Pancreas (tissue), 10 donors: ENCODE measurements around the gene SULF2. TPM values are rescaled to one million over a fixed set of nuclear protein-coding genes. Genes with fewer than 3 reads are reported as not detected.

Experiments
- ATAC-seq, 4 donors: fragments of 200-7000 bp; cut with Tn5 transposase; one replicate each; pipeline versions ENCODE4 v1.8.0 to v1.9.1; 2020; ENCODE audit warnings: mild to moderate bottlenecking in 4 of 4, moderate library complexity in 4 of 4
- DNase-seq, 6 donors: peaks; one replicate each; pipeline ENCODE4 v3.0.0-alpha.2; 2020
- FAIRE-seq: peaks from 2 replicates; lab custom pipeline; 2012; peaks lifted over from hg19 to GRCh38; lab: Jason Lieb, UNC
- H3K27ac ChIP-seq, 4 donors: fragments of 200-600 bp; sonication (generic); 1 replicate in 3 of 4; 2 replicates in 1 of 4; pipeline versions ENCODE4 v1.5.0 to v1.8.0; 2020
- H3K27me3 ChIP-seq, 4 donors: fragments of 200-600 bp; one replicate each; pipeline ENCODE4 v1.8.0; 2021
- H3K36me3 ChIP-seq, 3 donors: fragments of 200-600 bp; sonication (generic) in 1 of 3; one replicate each; pipeline versions ENCODE4 v1.5.0 to v1.8.0; 2020 to 2021
- H3K4me1 ChIP-seq, 3 donors: fragments of 200-600 bp; one replicate each; pipeline ENCODE4 v1.8.0; 2021
- H3K4me3 ChIP-seq, 4 donors: fragments of 200-600 bp; sonication (generic) in 2 of 4; one replicate each; pipeline versions ENCODE4 v1.5.0 to v1.8.0; 2020 to 2021
- H3K9me3 ChIP-seq, 4 donors: fragments of 200-600 bp; one replicate each; pipeline ENCODE4 v1.8.0; 2021
- CTCF ChIP-seq, 4 donors: fragments of 200-600 bp; sonication (generic) in 3 of 4; IDR thresholded peaks; one replicate each; pipeline versions ENCODE4 v1.5.0 to v1.8.0; 2021; ENCODE audit warnings: antibody characterized with exemption in 4 of 4
- WGBS, 2 donors: extraction: QIAGEN DNeasy Blood & Tissue Kit; methylation state at CpG; one replicate each; pipeline ENCODE4 v1.1.7; 2013; 5-methylcytosine and 5-hydroxymethylcytosine counted together
- intact Hi-C, 3 donors: fragments of 100-400 bp; cut with DNase I; formaldehyde crosslinking; loops; one replicate each; pipeline versions ENCODE4 v1.11.1 to v1.14.2; 2022
- polyA plus RNA-seq, 2 donors: library from polyadenylated mRNA; stranded (reverse); fragments of 200-250 nt; gene quantifications; one replicate each; pipeline ENCODE4 v1.2.3, GENCODE V29; 2013
- total RNA-seq, 6 donors: library from RNA; stranded (reverse); fragmentation: NEBNext Ultra II Directional in 4 of 6; extraction: Animal tissue kit (Norgen Biotek cat#: 25700) in 4 of 6; gene quantifications; one replicate each; pipeline versions ENCODE4 v1.2.1 to v1.2.4, GENCODE V29; 2021 to 2023
- donor health status: healthy with polysubstance abuse.
- donor health status: DM: no; HTN: no; CAD: no; lungs with moderate emphysema.
- donor health status: DM: no; HTN: no; CAD: no.
- donor health status: control.
- donor health status: control.
- donor health status: Bipolar disorder and iron deficiency.
- donor health status: DM: yes; HTN: yes; CAD: no.
- donor health status: DM: no; HTN: no; CAD: no.
- donor health status: DM: no; HTN: no; CAD: no.
- donor health status: DM: yes; HTN: yes; CAD: no.

Gene SULF2
- total and polyA plus RNA-seq, 8 donors, result 4.5 to 41.7 (median 9.2) TPM

GRCh38 chr20:47751449-47751848 lies 33.8 kb downstream of the SULF2 start:
- no peak for FAIRE-seq
- no peak for TF ChIP-seq CTCF (IDR thresholded peaks at IDR 0.05)
- ATAC-seq, result no peak
- intact Hi-C loops, result no loop called here
- Histone ChIP-seq H3K9me3 (no peaks in the 10 kb centered on the region), H3K36me3 (no peaks in the 10 kb centered on the region), H3K27me3 (no peaks in the 10 kb centered on the region), H3K4me3 (no peak overlapping the region), H3K4me1 (no peaks in the 10 kb centered on the region), H3K27ac (no peak overlapping the region)
- no peak for DNase-seq
- WGBS, 2 donors, result 69 to 92% methylated on average over 5 of the region's 5 CpGs

GRCh38 chr20:47749339-47749738 lies 35.9 kb downstream of the SULF2 start:
- Histone ChIP-seq H3K36me3 (no peaks in the 10 kb centered on the region), H3K27ac (no peak overlapping the region), H3K27me3 (no peaks in the 10 kb centered on the region), H3K9me3 (no peaks in the 10 kb centered on the region), H3K4me3 (no peak overlapping the region), H3K4me1 (no peaks in the 10 kb centered on the region)
- ATAC-seq (peak in 1 of 4 donors; percentile 37), DNase-seq (no peak), FAIRE-seq (no peak)
- intact Hi-C loops, result no loop called here
- 31 to 35% methylated on average over 4 of the region's 4 CpGs for WGBS, 2 donors
- no peak for TF ChIP-seq CTCF (IDR thresholded peaks at IDR 0.05)

GRCh38 chr20:47748823-47749222 lies 36.5 kb downstream of the SULF2 start:
- peak in 2 of 4 donors; percentile 53 to 69 for ATAC-seq
- no peak overlapping the region for H3K27ac ChIP-seq

GRCh38 chr20:47748069-47748468 lies 37.2 kb downstream of the SULF2 start:
- H3K4me1 ChIP-seq, result no peaks in the 10 kb centered on the region
- H3K27ac ChIP-seq, result no peak overlapping the region
- H3K9me3 ChIP-seq, result no peaks in the 10 kb centered on the region
- TF ChIP-seq CTCF (IDR thresholded peaks at IDR 0.05), result no peak
- no peak for ATAC-seq
- intact Hi-C loops, result no loop called here
- H3K27me3 ChIP-seq, result no peaks in the 10 kb centered on the region
- no peak overlapping the region for H3K4me3 ChIP-seq
- no peaks in the 10 kb centered on the region for H3K36me3 ChIP-seq
- no peak for DNase-seq
- WGBS, 2 donors, result 68 to 75% methylated on average over 6 of the region's 6 CpGs
- FAIRE-seq, result no peak

More at GRCh38 chr20:47748823-47749222, 36.5 kb downstream of the SULF2 start:
- H3K9me3 ChIP-seq, result no peaks in the 10 kb centered on the region
- no peak for TF ChIP-seq CTCF (IDR thresholded peaks at IDR 0.05)
- intact Hi-C loops, result no loop called here
- H3K4me1 ChIP-seq, result no peaks in the 10 kb centered on the region
- no peaks in the 10 kb centered on the region for H3K36me3 ChIP-seq
- no peak for FAIRE-seq
- WGBS, 2 donors, result 54 to 66% methylated on average over 5 of the region's 5 CpGs
- no peak overlapping the region for H3K4me3 ChIP-seq
- H3K27me3 ChIP-seq, result no peaks in the 10 kb centered on the region
- DNase-seq, result no peak

- DNase-seq (no peak), ATAC-seq (no peak), FAIRE-seq (no peak)
- no peak overlapping the region for H3K27ac ChIP-seq
- H3K36me3 ChIP-seq, result no peaks in the 10 kb centered on the region
- H3K4me3 ChIP-seq, result no peak overlapping the region
- 74 to 75% methylated on average over 10 of the region's 10 CpGs for WGBS, 2 donors
- H3K4me1 ChIP-seq, result no peaks in the 10 kb centered on the region
- no peak for TF ChIP-seq CTCF (IDR thresholded peaks at IDR 0.05)
- H3K27me3 ChIP-seq, result no peaks in the 10 kb centered on the region
- intact Hi-C loops, result no loop called here
- no peaks in the 10 kb centered on the region for H3K9me3 ChIP-seq
Measured at GRCh38 chr20:47747669-47748031, 37.6 kb downstream of the SULF2 start.
